HG02884 (cell line): Measurements from ENCODE around the gene GABRG3.

Experiments
- ATAC-seq: cut with Tn5 transposase; IDR thresholded peaks from one replicate; pipeline ENCODE4 v1.9.1; 2021; ENCODE audit warnings: mild to moderate bottlenecking, moderate library complexity; ENCODE audit not compliant: unreplicated experiment

GABRG3 gene

DNA sequence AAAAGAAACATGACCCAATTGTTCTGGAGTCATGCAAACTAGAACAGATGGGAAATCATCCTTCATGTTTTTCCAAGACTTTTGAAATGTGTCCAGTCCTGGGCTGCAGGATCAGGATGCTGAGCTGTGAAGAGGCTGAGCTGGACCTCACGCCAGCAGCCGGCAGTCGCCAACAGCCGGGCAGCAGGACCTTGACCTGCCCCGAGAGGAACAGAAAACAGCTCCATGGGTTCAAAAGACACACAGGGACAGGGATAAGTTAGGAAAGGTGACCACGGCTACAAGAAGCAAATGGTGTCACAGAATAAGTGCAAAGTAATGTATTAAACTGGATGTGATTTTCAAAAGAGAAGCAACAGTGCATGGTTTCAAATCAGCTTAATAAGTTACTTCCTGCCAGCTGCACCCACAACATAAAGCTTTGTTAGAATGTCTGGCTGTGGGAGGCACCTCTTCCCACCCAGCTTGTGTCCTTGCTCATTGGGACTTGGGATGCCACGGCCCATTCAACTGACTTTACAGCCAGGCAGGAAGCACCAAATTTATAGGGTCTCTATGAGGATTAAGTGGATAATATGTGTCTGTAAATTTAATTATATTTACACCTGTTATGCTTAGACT is 266.4 kb downstream of the GABRG3 start:
- no peak for ATAC-seq

DNA sequence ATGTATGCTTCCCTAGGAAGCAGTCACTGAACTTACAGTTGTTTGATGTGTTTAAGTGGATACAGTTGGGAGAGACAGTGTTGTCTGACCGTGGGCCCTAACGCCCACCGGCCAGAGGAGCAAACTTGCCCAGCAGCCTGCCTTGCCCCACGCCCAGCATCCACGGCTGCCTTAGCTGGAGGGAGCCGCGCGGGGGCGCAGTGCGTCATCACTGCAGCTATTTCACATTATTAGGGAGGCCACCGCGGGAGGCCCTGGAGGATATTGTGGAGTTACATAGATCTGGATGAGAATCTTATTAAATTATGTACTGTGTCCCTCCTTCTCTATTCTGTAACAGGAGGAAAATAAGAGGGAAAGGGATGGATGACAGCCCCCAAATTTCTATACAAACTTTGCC is 267.2 kb downstream of the GABRG3 start:
- no peak for ATAC-seq

DNA sequence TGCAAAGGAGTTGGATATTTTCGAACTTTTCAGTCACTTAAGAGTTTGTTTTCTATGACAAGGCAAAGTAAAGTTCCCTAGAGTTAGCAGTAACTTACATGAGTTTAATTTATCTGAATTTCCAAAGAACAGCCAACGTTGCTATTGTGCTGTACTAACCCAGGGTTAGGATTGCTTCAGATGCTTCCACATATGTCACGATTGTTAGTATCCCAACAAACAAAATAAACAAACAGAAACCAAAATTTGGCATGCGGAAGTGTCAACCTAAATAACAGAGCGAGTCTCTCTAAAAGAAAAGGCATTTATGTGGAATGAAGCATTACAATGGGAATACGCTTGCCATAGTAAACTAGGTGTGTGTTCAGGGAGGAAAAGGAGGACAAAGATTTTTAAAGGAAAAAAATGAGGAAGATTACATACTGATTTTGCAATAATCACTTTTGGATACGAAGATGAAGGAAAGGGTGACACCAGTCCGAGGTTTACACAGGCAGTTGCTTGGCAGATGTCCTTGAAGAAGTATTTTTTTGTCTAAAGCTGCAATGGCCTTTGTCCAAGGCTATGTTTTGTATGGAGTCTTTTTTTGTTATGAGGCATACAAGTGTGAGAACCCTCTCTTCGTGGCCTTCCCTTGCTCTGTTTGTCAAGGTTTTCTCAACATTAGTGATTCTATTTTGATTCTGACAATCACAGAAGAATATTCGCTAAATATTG is 267.9 kb downstream of the GABRG3 start:
- ATAC-seq = no peak

DNA sequence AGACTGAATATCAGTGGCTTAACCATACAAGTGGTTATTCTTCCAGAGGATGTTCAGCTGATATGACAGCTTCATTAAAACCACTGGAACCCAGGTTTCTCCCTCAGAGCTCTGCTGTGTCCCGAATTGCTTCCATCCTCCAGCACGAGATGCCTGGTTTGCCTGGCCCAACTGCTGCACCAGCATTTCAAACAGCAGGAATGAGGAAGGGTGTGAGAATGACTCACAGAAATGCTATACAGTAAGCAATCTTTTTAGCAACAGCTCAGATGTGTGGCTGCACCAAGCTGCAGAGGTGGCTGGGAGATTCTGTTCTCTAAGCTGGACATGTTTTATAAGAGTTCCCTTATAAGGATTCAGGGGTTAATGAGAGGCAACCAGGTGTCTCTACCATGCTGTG is 271.0 kb downstream of the GABRG3 start:
- no peak for ATAC-seq

DNA sequence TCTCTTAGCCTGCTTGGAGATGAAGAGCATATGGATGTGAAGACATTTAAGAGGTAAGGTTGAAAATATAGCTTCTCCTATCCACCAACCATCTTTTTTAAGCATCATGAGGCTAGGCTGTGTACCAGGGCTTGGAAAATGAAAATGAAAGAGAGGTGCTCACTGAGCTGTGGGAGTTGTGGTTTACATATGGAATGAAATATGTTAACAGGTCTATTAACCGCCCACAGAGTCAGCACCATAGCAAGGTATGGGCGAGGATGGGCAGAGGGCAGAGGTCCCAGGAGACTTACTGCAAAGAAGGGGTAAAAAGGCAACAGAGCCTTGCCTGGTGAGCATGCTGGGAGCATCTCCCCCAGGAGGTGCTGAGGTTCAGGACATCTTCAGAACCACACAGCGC is 273.1 kb downstream of the GABRG3 start:
- no peak for ATAC-seq

DNA sequence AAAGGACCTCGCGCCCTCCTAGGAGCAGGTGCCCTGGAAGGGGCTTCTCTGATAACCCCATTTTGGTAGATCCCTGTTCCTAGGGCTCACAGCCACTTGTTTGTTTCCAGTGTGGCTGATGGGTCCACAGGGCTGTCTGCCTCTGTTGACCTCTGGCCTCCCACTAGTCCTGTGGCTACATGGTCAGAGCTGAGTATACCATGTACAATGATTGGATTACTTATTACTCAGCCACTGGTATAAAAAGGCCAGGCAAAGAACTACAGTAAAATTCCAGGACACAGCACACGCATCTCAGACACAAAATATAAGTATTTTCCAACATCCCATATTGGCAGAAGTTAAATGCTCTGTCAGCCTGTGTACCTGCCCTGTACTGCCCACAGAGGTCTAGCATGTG is 277.3 kb downstream of the GABRG3 start:
- ATAC-seq = no peak

DNA sequence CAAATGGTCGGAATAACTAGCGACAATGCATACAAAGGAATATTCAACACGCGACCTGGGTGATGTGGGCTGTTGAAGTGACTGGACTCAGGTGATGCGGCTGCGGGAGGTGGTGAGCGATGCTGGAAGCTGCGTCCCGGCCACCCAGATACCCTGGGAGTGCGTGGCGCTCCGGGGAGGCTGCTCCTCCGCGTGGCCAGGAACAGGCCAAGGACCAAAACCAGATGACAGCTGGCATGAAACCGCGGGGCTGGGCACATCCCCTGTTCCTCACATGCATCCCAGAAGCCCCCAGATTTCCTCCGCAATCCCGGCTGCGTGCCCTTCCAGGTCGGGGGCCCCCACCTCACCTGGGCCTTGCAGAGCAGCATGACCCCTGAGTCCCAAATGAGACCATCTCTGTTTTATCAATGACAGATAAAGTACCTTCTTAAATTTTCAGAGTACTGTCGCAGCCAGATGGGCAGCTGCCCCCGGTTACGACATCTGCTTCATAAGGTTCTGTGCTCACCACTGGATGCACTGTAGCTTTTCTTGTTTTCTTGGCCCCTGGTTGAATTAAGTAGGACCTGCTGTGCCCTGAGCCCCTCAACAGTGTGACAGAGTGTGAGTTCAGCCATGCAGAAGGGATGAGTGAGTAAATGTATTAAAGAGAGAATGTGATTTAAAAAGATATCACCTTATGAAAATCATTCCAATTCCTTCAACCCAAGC is 278.2 kb downstream of the GABRG3 start:
- ATAC-seq = no peak

DNA sequence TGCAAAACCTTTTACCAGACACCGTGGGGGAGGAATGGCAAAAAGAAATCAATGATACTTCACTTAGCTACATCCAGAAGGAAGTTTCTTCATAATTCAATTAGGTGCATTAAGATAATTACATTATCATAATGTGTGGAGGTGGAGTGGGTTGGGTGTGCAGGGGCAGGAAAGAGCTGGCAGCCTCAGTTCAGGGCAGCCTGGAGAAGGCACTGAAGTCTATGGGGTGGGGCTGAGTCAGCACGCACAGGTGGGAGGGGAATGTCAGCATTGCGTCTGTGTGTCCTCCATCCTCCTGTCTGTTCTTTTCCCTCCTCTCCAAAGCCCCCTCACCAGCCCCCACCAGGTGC is 278.8 kb downstream of the GABRG3 start:
- ATAC-seq = no peak

DNA sequence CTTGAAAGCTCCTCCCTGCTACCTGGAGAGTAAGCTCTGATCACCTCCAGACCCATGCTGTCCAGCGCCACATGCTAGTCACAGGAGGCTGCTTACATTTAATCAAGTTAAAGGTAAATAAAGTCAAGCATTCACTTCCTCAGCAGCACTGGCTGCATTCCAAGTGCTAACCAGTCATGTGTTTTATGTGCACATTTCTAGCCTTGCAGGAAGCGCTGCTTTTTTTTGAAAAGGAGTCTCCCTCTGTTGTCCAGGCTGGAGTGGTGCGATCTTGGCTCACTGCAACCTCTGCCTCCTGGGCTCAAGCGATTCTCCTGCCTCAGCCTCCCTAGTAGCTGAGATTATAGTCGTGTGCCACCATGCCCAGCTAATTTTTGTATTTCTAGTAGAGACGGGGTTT is 279.2 kb downstream of the GABRG3 start:
- ATAC-seq = no peak

DNA sequence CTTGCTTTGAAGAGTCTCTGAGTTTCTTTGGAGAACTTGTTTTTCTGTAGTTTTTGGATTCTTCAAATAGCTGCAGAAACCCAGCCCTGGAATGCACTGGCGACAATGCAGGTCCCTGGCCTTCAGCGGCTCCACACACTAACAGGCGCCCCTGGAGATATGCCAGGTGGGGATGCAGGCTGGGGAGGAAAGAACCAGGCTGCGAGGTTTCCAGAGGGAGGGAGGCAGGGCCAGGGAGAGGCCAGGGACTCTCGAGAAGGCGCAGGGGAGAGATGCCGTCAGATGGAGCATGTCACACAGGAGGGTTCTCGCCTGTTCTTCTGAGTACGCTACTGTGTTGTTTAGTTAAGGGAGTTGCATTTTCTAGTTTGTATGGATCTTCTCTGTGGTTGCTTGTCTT is 283.1 kb downstream of the GABRG3 start:
- ATAC-seq = no peak

DNA sequence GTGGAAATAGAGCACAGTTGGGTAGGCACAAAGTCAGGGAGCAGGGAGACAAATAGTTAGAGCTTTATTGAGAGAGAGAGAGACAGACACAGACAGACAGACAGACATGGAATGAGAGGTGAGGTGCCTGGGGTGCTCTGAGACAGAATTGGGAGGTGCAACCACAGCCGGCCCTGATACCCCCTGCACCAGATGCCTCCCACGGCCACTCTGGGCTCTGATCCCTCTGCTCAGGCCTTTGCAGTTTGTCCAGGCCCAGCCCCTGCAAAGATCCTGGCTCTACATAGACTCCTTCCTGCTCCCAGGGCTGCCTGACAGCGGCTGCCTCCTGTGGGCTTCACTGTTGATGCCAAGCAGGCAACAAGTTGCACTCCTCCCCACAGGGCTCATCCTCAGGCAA is 283.8 kb downstream of the GABRG3 start:
- no peak for ATAC-seq

DNA sequence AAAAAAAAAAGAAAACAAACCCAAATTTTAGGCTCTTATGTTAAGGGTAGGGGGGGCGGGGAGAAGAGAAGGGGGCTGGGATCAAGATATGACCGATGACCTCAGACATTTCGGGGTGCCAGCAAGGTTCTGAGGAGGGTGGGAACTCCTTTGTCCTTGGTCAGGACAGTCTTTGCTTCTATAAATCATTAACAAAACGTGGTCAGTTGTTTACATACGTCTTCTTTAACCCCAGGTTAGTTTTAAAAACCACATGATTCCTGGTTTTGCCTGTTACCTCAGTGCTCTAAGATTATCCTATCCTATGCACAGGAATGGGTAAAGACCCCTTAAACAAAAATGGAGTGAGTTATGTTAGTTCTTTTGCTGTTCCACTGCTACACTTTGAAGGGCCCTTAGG is 285.5 kb downstream of the GABRG3 start:
- ATAC-seq = no peak

DNA sequence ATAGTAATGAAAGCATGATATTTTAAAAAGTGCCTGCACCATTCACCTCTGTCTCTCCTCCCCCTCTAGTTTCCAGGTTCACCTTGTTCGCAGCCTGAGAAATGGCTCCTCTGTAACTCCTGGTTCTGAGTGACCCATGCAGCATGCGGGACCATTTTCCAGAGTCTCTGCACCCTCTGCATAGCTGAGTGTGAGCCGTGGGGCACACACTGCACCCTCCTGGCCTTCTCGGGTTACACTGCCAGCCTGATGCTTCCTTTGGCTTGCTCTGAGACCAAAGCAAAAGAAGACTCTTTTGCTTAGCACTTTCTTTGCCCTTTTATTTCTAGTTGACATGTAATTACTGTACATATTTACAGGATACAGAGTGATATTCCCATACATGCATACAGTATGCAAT is 287.3 kb downstream of the GABRG3 start:
- no peak for ATAC-seq

DNA sequence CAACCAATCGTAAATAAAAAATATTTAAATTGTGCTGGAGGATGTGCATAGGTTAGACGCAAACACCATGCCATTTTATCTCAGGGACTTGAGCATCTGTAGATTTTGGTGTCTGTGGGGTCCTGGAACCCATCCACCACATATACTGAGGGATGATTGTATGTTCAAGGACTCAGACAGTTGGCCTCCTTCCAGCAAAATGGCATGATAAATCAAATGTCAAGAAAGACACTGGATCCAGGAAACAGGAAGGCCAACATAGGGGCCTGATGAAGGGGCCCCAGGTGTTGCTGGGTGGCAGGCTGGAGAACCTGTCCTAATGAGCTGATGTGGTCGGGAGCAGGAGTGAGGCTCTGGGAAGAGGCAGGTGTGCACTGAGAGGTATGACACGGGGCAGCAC is 289.5 kb downstream of the GABRG3 start:
- ATAC-seq = no peak

DNA sequence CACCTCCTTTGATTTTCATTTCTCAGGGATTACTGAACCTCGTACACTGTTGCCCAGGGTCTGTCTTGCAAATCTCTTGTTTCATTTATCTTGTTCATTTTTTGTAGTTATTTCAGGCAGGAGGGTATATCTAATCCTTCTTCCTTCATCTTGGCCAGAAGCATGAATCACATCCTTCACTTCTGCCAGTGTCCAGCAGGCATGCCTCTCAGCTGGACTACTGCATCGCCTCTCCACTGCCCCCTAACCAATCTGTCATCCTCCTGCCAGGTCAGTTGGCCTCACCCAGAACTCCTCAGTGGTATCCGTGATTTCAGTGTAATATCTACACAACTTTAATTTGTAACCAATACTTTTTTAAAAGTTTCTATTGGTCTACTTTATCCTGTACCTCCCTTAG is 297.9 kb downstream of the GABRG3 start:
- no peak for ATAC-seq

DNA sequence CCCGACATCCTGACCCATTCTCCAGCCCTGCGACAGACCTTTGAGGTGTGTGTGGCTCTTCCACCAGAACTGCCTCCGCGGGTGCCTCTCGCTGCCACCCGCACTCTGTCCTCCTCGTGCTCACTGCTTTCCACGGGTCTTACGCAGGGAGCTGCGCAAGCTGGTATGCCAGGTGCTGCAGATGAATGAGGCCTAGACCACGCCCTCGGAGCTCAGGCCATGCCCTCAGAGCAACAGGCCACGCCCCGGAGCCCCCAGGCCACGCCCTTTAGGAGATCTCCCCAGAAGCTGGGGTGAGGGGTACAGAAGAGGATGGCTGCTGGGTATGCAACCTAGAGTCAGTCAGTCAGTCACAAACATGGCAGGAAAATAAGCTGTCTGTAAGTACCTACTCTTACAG is 300.3 kb downstream of the GABRG3 start:
- no peak for ATAC-seq

DNA sequence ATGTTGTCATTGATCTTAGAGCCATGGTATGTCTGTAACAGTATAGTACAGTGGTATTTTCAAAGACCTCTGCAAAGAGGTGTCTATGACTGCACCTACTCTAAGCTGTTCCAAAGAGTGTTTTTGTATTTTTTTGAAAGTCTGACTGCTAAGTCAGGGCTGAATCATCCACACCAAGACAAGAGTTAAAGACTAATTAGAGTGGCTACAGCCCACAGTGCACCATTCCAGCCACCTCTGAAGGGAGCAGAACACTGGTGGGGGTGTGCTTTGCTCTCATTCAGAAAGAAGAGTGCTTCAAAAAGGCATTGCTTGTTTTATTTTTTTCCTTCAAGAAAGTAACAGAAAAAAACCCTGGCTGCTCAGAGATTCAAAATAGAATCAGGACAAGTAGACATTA is 301.4 kb downstream of the GABRG3 start:
- ATAC-seq = no peak

DNA sequence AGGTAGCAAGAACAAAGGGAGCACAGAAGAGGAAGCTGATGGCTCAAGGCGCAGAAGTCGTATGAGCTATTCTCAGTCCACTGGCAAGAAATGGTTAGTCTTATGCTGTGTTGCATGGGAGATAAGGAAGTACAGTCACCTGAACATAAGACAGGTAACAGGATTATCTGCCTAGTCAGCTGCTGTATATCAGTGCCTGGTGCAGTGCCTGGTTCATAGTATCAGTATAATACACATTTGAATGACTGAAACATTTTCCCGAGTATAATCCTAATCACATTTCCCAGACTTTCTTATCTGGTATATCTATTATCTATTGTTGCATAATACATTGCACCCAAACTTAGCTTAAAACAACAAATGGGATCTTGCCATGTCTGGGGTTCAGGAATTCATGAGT is 302.5 kb downstream of the GABRG3 start:
- no peak for ATAC-seq

DNA sequence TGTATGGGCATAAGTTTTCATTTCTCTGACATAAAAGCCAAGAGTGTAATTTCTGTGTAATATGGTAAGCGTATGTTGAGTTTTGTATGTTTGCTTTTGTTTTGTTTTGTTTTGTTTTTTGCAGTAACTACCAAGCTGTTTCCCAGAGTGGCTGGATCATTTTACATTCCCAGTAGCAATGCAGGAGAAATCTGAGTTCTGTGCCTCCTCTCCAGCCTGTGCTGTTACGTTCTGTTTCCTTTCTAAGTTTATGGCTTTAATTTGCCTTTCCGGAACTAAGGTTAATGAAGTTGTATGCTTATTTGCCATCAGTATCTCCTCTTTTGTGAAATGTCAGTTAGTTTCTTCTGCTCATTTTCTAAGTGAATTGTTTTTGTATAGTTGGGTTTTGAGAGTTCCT is 307.8 kb downstream of the GABRG3 start:
- ATAC-seq = no peak

DNA sequence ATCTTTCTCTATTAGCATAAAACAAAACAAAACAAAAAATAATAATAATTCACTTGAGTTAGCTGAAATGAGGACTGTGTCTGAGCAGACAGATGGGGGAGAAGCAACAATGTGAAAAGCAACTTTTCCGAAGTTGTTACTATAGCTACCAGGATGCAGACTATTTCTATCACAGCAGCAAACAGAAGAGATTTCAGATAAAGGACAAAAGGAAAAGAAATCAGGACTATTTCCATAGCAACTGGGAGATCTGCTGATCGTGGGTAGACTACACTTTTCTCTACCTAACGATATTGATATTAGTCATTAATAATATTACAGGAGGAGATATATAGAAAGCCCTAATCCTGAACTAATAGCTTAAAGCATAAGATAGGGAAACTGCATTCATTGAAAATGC is 321.7 kb downstream of the GABRG3 start:
- ATAC-seq = no peak

DNA sequence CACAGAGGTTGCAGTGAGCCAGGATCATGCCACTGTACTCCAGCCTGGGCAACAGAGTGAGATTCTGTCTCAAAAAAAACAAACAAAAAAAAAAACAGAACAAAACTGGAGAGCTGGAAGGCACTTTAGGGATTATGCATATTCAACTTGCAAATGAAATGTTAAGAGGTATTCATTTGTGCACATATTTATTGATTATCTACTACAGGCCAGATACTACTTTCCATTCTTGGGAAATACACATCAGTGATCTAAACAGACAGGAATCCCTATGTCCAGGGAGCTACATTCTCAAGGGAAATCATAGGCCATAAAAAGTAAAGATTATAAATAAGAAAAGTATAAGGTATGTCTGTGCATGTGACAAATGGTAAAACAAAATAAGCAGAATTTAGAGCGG is 322.6 kb downstream of the GABRG3 start:
- no peak for ATAC-seq

DNA sequence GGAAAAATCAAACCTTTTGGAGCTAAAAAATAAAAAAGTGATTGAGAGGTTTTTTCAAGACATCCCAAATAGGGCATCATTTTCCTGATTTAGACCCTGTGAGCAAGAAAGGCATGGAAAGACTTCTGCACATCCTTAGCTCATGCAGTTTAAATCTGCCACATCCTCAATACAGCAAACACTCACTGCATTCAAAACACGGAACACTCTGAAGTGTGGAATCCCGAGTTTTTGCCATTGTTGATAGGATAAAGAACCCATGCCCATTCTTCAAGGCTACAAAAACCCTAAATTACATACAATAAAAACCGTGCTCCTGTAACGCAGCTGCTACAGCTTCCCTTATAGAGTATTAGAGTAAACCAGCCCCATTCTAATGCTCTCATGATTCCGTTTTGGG is 346.8 kb downstream of the GABRG3 start:
- no peak for ATAC-seq

DNA sequence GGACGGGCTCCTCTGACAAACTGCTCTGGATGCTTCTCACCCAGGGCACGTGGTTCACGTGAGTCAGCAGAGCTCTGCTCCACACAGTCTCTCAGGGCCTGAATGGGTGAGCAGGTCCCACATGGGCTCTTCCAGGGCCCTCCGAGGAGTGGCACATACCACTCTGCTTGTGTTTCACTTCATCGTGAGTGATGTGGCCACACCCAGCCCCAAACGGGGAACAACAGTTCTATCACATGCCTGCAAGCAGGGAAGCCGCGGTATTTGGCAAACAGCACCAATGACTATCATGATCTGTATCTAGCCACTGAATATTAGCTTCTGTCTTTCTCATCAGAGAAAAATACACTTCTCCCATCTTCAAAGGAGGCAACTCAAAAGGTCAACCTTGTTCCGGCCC is 352.8 kb downstream of the GABRG3 start:
- no peak for ATAC-seq
